ENCODE measurements around the gene TFCP2L1.

DNA sequence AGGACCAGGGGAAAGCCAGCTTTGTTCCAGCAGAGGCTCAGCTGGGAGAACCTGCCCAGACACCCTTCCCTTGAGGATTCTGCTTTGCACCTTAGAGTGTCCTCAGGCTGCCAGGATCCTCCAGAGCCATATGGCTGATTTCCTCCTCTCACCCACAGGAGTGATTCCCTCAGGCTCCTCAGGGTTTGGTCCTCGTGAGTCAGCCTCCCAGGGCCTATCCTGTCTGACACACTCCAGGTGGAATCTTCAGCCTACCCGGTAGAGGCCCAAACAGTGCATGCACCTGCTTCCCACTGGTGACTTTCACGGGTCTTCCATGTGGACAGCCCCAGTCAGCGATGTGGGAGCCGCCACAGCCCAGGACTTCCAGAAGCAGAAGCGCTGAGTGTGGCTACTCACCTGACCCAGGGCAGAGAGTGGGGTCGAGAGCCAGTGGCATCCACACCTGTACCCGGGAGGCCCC is 73.3 kb downstream of the TFCP2L1 start:
- TF ChIP-seq, protein P1, sequence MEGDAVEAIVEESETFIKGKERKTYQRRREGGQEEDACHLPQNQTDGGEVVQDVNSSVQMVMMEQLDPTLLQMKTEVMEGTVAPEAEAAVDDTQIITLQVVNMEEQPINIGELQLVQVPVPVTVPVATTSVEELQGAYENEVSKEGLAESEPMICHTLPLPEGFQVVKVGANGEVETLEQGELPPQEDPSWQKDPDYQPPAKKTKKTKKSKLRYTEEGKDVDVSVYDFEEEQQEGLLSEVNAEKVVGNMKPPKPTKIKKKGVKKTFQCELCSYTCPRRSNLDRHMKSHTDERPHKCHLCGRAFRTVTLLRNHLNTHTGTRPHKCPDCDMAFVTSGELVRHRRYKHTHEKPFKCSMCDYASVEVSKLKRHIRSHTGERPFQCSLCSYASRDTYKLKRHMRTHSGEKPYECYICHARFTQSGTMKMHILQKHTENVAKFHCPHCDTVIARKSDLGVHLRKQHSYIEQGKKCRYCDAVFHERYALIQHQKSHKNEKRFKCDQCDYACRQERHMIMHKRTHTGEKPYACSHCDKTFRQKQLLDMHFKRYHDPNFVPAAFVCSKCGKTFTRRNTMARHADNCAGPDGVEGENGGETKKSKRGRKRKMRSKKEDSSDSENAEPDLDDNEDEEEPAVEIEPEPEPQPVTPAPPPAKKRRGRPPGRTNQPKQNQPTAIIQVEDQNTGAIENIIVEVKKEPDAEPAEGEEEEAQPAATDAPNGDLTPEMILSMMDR (IDR thresholded peaks at IDR 0.05): no peak
- TF ChIP-seq EP300 (IDR thresholded peaks at IDR 0.05): no peak
- no peak for TF ChIP-seq POLR2A (IDR thresholded peaks at IDR 0.05)
- no peak for TF ChIP-seq POLR2AphosphoS5 (IDR thresholded peaks at IDR 0.05)
